SK-N-SH (cell line): ENCODE results near the gene PSME2. TPM values are rescaled to one million over a fixed set of nuclear protein-coding genes. Genes with fewer than 3 reads are reported as not detected.
A peak's percentile ranks its signal among the peaks of the same experiment; 100 is the strongest.

Source experiments
- CTCF ChIA-PET: fragments of 300-600, 350-600 bp; formaldehyde crosslinking; extraction: SDS; loops from one replicate; lab custom pipeline; 2021; lab: Yijun Ruan, JAX
- POLR2A ChIA-PET: fragments of 350-600 bp; sonication (Branson Sonifier 250); formaldehyde crosslinking; extraction: SDS; loops from one replicate; lab custom pipeline; 2020; ENCODE audit warnings: antibody characterized with exemption, inconsistent platforms; lab: Yijun Ruan, JAX
- DNase-seq: peaks from one replicate; pipeline ENCODE4 v3.0.0; 2012
- H2AFZ ChIP-seq: fragments of 200-600 bp; sonication (generic); 2 replicates; pipeline ENCODE4 v1.8.1; 2016; ENCODE audit warnings: antibody characterized with exemption, mild to moderate bottlenecking, low read depth
- H3F3A ChIP-seq: fragments of 200-600 bp; sonication (generic); replicated peaks from 2 replicates; pipeline ENCODE3; 2016; ENCODE audit warnings: antibody characterized with exemption, mild to moderate bottlenecking; ENCODE audit not compliant: insufficient read depth
- H3K27ac ChIP-seq, 2 experiments: fragments of 200-500 bp in 1 of 2; fragments of 200-600 bp in 1 of 2; sonication (Bioruptor generic) in 1 of 2; sonication (generic), shearing (Covaris generic) in 1 of 2; 2 replicates each; pipeline versions ENCODE4 v1.5.1 to v1.6.1; 2014 to 2016; ENCODE audit warnings: low read depth in 2 of 2, inconsistent platforms in 1 of 2, low read length in 1 of 2, mild to moderate bottlenecking in 1 of 2, mixed read lengths in 1 of 2
- H3K27me3 ChIP-seq: fragments of 200-600 bp; sonication (generic), shearing (Covaris generic); 2 replicates; pipeline ENCODE4 v1.6.1; 2016; ENCODE audit warnings: mixed run types; ENCODE audit not compliant: insufficient read depth
- H3K36me3 ChIP-seq, 2 experiments: fragments of 200-500 bp in 1 of 2; fragments of 200-600 bp in 1 of 2; sonication (Bioruptor generic) in 1 of 2; sonication (generic) in 1 of 2; replicated peaks in 1 of 2; 2 replicates each; pipeline versions ENCODE3 to v1.5.1; 2014 to 2016; ENCODE audit warnings: low read length in 1 of 2, mild to moderate bottlenecking in 1 of 2; ENCODE audit not compliant: insufficient read depth in 2 of 2, control insufficient read depth in 1 of 2
- H3K4me1 ChIP-seq, 2 experiments: fragments of 200-500 bp in 1 of 2; fragments of 200-600 bp in 1 of 2; sonication (Bioruptor generic) in 1 of 2; sonication (generic), shearing (Covaris generic) in 1 of 2; 2 replicates each; pipeline versions ENCODE4 v1.5.1 to v1.6.1; 2014 to 2016; ENCODE audit warnings: low read depth in 1 of 2, low read length in 1 of 2, mixed run types in 1 of 2; ENCODE audit not compliant: insufficient read depth in 2 of 2, control insufficient read depth in 1 of 2
- H3K4me2 ChIP-seq: fragments of 200-600 bp; sonication (generic), shearing (Covaris generic); 2 replicates; pipeline ENCODE4 v1.6.1; 2017; ENCODE audit warnings: mixed run types
- H3K4me3 ChIP-seq, 2 experiments: fragments of 200-500 bp in 1 of 2; fragments of 200-600 bp in 1 of 2; sonication (Bioruptor generic) in 1 of 2; sonication (generic), shearing (Covaris generic) in 1 of 2; 2 replicates each; pipeline versions ENCODE4 v1.5.1 to v1.8.1; 2014 to 2016; ENCODE audit warnings: low read depth in 2 of 2, inconsistent platforms in 1 of 2, low read length in 1 of 2, mild to moderate bottlenecking in 1 of 2, mixed read lengths in 1 of 2, moderate library complexity in 1 of 2
- H3K79me2 ChIP-seq: fragments of 200-600 bp; sonication (generic); 2 replicates; pipeline ENCODE4 v1.8.1; 2017; ENCODE audit warnings: mild to moderate bottlenecking; ENCODE audit not compliant: insufficient read depth
- H3K9ac ChIP-seq: fragments of 200-600 bp; sonication (generic); 2 replicates; pipeline ENCODE4 v1.6.1; 2017; ENCODE audit warnings: mixed run types
- H3K9me2 ChIP-seq: fragments of 200-600 bp; sonication (generic); 2 replicates; pipeline ENCODE4 v1.6.1; 2017; ENCODE audit warnings: mixed run types
- H3K9me3 ChIP-seq: fragments of 200-600 bp; sonication (generic); 2 replicates; pipeline ENCODE4 v1.6.1; 2017; ENCODE audit warnings: mixed run types, mild to moderate bottlenecking, moderate library complexity
- H4K20me1 ChIP-seq: fragments of 200-600 bp; sonication (generic); 2 replicates; pipeline ENCODE4 v1.6.1; 2017; ENCODE audit warnings: mild to moderate bottlenecking, mixed run types; ENCODE audit not compliant: insufficient read depth
- ELF1 ChIP-seq: IDR thresholded peaks from 2 replicates; pipeline ENCODE4 v1.4.0; 2012
- EP300 ChIP-seq, 2 experiments: IDR thresholded peaks; 2 replicates each; pipeline versions ENCODE4 v1.4.0 to v1.6.1; 2012; ENCODE audit warnings: borderline replicate concordance in 1 of 2, low read depth in 1 of 2, low read length in 1 of 2
- EZH2phosphoT487 ChIP-seq: fragments of 200-600 bp; sonication (generic); IDR thresholded peaks from 2 replicates; pipeline ENCODE4 v1.6.1; 2017; ENCODE audit warnings: low read depth, mixed run types, mild to moderate bottlenecking, antibody characterized with exemption, moderate library complexity, borderline replicate concordance
- FOXM1 ChIP-seq: IDR thresholded peaks from 2 replicates; pipeline ENCODE4 v1.4.0; 2012; ENCODE audit warnings: low read depth, mild to moderate bottlenecking
- MXI1 ChIP-seq: IDR thresholded peaks from 2 replicates; pipeline ENCODE4 v1.6.1; 2012; ENCODE audit warnings: mild to moderate bottlenecking, low read depth, low read length, improper control_type of control experiment
- NRF1 ChIP-seq: IDR thresholded peaks from 2 replicates; pipeline ENCODE4 v1.6.1; 2012; ENCODE audit warnings: low read depth, mild to moderate bottlenecking, low read length
- POLR2AphosphoS5 ChIP-seq: IDR thresholded peaks from 2 replicates; pipeline ENCODE4 v1.6.1; 2012; ENCODE audit warnings: low read depth, low read length
- RAD21 ChIP-seq: IDR thresholded peaks from 2 replicates; pipeline ENCODE4 v1.6.1; 2012; ENCODE audit warnings: mild to moderate bottlenecking, low read length
- RCOR1 ChIP-seq: fragments of 150-350 bp; IDR thresholded peaks from 2 replicates; pipeline ENCODE4 v1.6.1; 2017; ENCODE audit warnings: antibody characterized with exemption, low read length
- REST ChIP-seq: IDR thresholded peaks from 2 replicates; pipeline ENCODE4 v1.6.1; 2012; ENCODE audit warnings: mild to moderate bottlenecking, low read depth, low read length, moderate library complexity
- RFX5 ChIP-seq: IDR thresholded peaks from 2 replicates; pipeline ENCODE4 v1.6.1; 2012; ENCODE audit warnings: mild to moderate bottlenecking, improper control_type of control experiment, low read length
- RXRA ChIP-seq: IDR thresholded peaks from 2 replicates; pipeline ENCODE4 v1.4.0; 2012; ENCODE audit warnings: low read depth, mild to moderate bottlenecking, borderline replicate concordance
- SIN3A ChIP-seq: IDR thresholded peaks from 2 replicates; pipeline ENCODE4 v1.6.1; 2012; ENCODE audit warnings: low read depth, mild to moderate bottlenecking, low read length, moderate library complexity, borderline replicate concordance
- SMC3 ChIP-seq: IDR thresholded peaks from 2 replicates; pipeline ENCODE4 v1.6.1; 2012; ENCODE audit warnings: low read depth, low read length, improper control_type of control experiment
- TAF1 ChIP-seq: IDR thresholded peaks from 2 replicates; pipeline ENCODE4 v1.6.1; 2012; ENCODE audit warnings: low read depth, mild to moderate bottlenecking, low read length, moderate library complexity, borderline replicate concordance
- TCF12 ChIP-seq: IDR thresholded peaks from 2 replicates; pipeline ENCODE4 v1.4.0; 2012
- TEAD4 ChIP-seq: IDR thresholded peaks from 2 replicates; pipeline ENCODE4 v1.4.0; 2012; ENCODE audit warnings: mild to moderate bottlenecking, borderline replicate concordance; ENCODE audit not compliant: insufficient read depth
- YY1 ChIP-seq: IDR thresholded peaks from 2 replicates; pipeline ENCODE4 v1.4.0; 2012; ENCODE audit warnings: low read depth, mild to moderate bottlenecking
- ZBTB33 ChIP-seq: IDR thresholded peaks from 2 replicates; pipeline ENCODE4 v1.4.0; 2012; ENCODE audit warnings: low read depth, borderline replicate concordance
- WGBS: methylation state at CpG from one replicate; pipeline ENCODE4 v1.1.6; 2017; ENCODE audit warnings: low lambda C conversion rate; 5-methylcytosine and 5-hydroxymethylcytosine counted together
- polyA plus RNA-seq, 3 experiments: library from polyadenylated mRNA; depleted of rRNA; stranded (reverse); fragments of >200 nt; gene quantifications; 2 replicates each; pipeline ENCODE4 v1.2.3, GENCODE V29; 2012
- TF ChIP-seq, protein P1 (sequence below): fragments of 150-350 bp; IDR thresholded peaks from 2 replicates; pipeline ENCODE4 v1.6.1; 2017; ENCODE audit warnings: antibody characterized with exemption, low read length, low read depth, borderline replicate concordance

PSME2 gene
- polyA plus RNA-seq, 1 of the 3 experiments (the other 2 are of a cell fraction), result 147 TPM

GRCh38 chr14:24135584-24135833, 10.9 kb downstream of the PSME2 start:
- H3K9me3 ChIP-seq, result no peaks in the 10 kb centered on the region
- no peaks in the 10 kb centered on the region for H3K27me3 ChIP-seq
- DNase-seq, result no peak
- peaks cover 27% of the 10 kb centered on the region for H3K79me2 ChIP-seq
- peak overlapping the region; percentile 82 to 91 for H3K4me3 ChIP-seq
- H4K20me1 ChIP-seq, result no peaks in the 10 kb centered on the region
- peaks cover 3% of the 10 kb centered on the region for H3F3A ChIP-seq
- ChIA-PET CTCF (interaction anchor here (0.6 to 4.7 kb wide), 8 partner anchors 9 to 557 kb away, joined by 3 to 22 read pairs (median 3); partner anchors contain the start of genes IRF9, JPH4 and PSME2), POLR2A (interaction anchor here (0.6 to 3.0 kb wide), 11 partner anchors 9 to 609 kb away, joined by 3 to 21 read pairs (median 5); partner anchors contain the start of genes CARMIL3, DCAF11, IRF9 and NRL)
- peak overlapping the region; percentile 54 for H3K9ac ChIP-seq
- peaks cover 21 to 24% of the 10 kb centered on the region in 2 experiments for H3K36me3 ChIP-seq
- peak overlapping the region; percentile 15 to 83; a peak in 3 of 4 replicates for H3K27ac ChIP-seq
- H3K9me2 ChIP-seq, result no peaks in the 10 kb centered on the region
- H2AFZ ChIP-seq, result peak overlapping the region; percentile 98
- TF ChIP-seq SMC3, result no peak
- TF ChIP-seq RCOR1, result no peak
- TF ChIP-seq, protein P1, sequence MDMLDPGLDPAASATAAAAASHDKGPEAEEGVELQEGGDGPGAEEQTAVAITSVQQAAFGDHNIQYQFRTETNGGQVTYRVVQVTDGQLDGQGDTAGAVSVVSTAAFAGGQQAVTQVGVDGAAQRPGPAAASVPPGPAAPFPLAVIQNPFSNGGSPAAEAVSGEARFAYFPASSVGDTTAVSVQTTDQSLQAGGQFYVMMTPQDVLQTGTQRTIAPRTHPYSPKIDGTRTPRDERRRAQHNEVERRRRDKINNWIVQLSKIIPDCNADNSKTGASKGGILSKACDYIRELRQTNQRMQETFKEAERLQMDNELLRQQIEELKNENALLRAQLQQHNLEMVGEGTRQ, result no peak
- TF ChIP-seq FOXM1, result no peak
- H3K4me1 ChIP-seq, result peaks cover 6 to 39% of the 10 kb centered on the region in 2 experiments; a peak in 2 of 4 replicates
- H3K4me2 ChIP-seq, result peak overlapping the region; percentile 82
- WGBS, result 23% methylated on average over 8 of the region's 9 CpGs

DNA sequence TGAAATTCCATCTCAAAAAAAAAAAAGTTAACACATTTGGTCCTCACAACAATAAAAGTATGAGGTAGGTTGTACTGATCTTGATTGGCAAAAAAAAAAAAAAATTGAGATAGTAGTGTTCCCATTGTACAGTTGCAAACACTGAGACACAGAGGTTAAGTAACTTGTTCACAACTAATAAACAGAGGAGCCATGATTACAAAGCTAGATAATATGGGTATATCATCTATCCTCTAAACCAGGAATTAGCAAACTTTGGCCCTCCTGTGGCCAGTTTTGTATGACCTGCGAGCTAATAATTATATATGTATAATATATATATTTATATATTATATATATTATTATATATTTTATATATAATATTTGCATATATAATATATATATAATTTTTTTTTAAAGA, 12.7 kb downstream of the PSME2 start:
- Histone ChIP-seq H3K4me3 (no peak overlapping the region), H3K4me2 (no peak overlapping the region)
- CTCF ChIA-PET, result interaction anchor here (0.7 to 2.6 kb wide), 4 partner anchors 9 to 791 kb away, joined by 3 to 13 read pairs (median 3); partner anchors contain the start of gene IRF9

More for the DNA sequence above, 12.7 kb downstream of the PSME2 start:
- H3K79me2 ChIP-seq, result peaks cover 9% of the 10 kb centered on the region
- no peaks in the 10 kb centered on the region for H3K27me3 ChIP-seq
- DNase-seq, result no peak
- TF ChIP-seq POLR2AphosphoS5 (no peak), ZBTB33 (no peak), MXI1 (no peak), SIN3A (no peak), EP300 (IDR thresholded peaks at IDR 0.05; ENCODE audit: borderline replicate concordance in 1 of 2, low read depth in 1 of 2, low read length in 1 of 2) (no peak), EZH2phosphoT487 (no peak), YY1 (no peak), NRF1 (no peak), FOXM1 (no peak), TCF12 (no peak), ELF1 (no peak), REST (no peak), RFX5 (no peak), TEAD4 (no peak), TAF1 (no peak), RAD21 (no peak), RCOR1 (no peak), RXRA (no peak)
- TF ChIP-seq, protein P1, result no peak
- TF ChIP-seq, all 33 proteins: peak for 0
- Histone ChIP-seq H3K9me3 (no peaks in the 10 kb centered on the region), H3F3A (peaks cover 7% of the 10 kb centered on the region), H4K20me1 (no peaks in the 10 kb centered on the region), H3K36me3 (peaks cover 10 to 15% of the 10 kb centered on the region in 2 experiments), H2AFZ (no peak overlapping the region), H3K4me1 (peaks cover 0 to 30% of the 10 kb centered on the region in 2 experiments; a peak in 1 of 4 replicates), H3K9me2 (no peaks in the 10 kb centered on the region), H3K9ac (no peak overlapping the region), H3K27ac (no peak overlapping the region)
- WGBS, result 98% methylated on average over 1 of the region's 1 CpG
- POLR2A ChIA-PET, result no interaction called here
